CD4-positive, alpha-beta T cell treated with Interferon alpha-2 for 1 hour (primary cell): ENCODE results near the gene LCN12.
A peak's percentile ranks its signal among the peaks of the same experiment; 100 is the strongest.

Source experiments
- DNase-seq, 2 donors: peaks; one replicate each; pipeline ENCODE4 v3.0.0-alpha.2; 2020 to 2022

Gene LCN12

GRCh38 chr9:136927343-136928271, 24.5 kb upstream of the LCN12 start:
- DNase-seq = no peak

GRCh38 chr9:136928591-136928990, 23.5 kb upstream of the LCN12 start:
- DNase-seq = no peak

- no peak for DNase-seq
Measured at GRCh38 chr9:136930014-136930413, 22.1 kb upstream of the LCN12 start.

GRCh38 chr9:136931611-136932130, 20.4 kb upstream of the LCN12 start:
- no peak for DNase-seq

- no peak for DNase-seq
Measured at GRCh38 chr9:136934277-136934676, 17.8 kb upstream of the LCN12 start.

- no peak for DNase-seq
Measured at GRCh38 chr9:136935651-136936050, 16.4 kb upstream of the LCN12 start.

GRCh38 chr9:136936645-136937170, 15.4 kb upstream of the LCN12 start:
- no peak for DNase-seq

- no peak for DNase-seq
Measured at GRCh38 chr9:136937186-136938001, 14.7 kb upstream of the LCN12 start.

GRCh38 chr9:136939431-136939995, 12.6 kb upstream of the LCN12 start:
- no peak for DNase-seq

GRCh38 chr9:136939996-136940525, 12.0 kb upstream of the LCN12 start:
- no peak for DNase-seq

GRCh38 chr9:136940526-136941230, 11.4 kb upstream of the LCN12 start:
- DNase-seq = no peak

- no peak for DNase-seq
Measured at GRCh38 chr9:136941231-136942111, 10.6 kb upstream of the LCN12 start.

GRCh38 chr9:136942112-136942880, 9.8 kb upstream of the LCN12 start:
- no peak for DNase-seq

GRCh38 chr9:136942881-136943230, 9.2 kb upstream of the LCN12 start:
- DNase-seq = no peak

GRCh38 chr9:136943291-136944211, 8.5 kb upstream of the LCN12 start:
- peak in 1 of 2 donors; percentile 31 for DNase-seq

- DNase-seq = no peak
Measured at GRCh38 chr9:136944212-136944518, 7.9 kb upstream of the LCN12 start.

GRCh38 chr9:136944519-136945332, 7.3 kb upstream of the LCN12 start, which contains the start of the genes C8G and FBXW5:
TSS of gene C8G (plus strand) at chr9:136945243. CDS start at chr9:136945321, 78 bp downstream.
TSS of gene FBXW5 (minus strand) at chr9:136944738. CDS start at chr9:136944083, 655 bp downstream.
- peak; percentile 94 to 96 for DNase-seq
